Measurements from ENCODE around the gene AP3D1.

AP3D1 gene

GRCh38 chr19:2061495-2062388 lies 89.6 kb downstream of the AP3D1 start:
- H3K4me1 Mint-ChIP-seq, result peaks cover 62% of the 10 kb centered on the region
- ATAC-seq, result peak; percentile 89
- DNase-seq, result peak; percentile 100
- peak overlapping the region; percentile 48 to 92 for H3K27ac Mint-ChIP-seq
- no peaks in the 10 kb centered on the region for H3K9me3 Mint-ChIP-seq
- H3K4me3 Mint-ChIP-seq, result peak overlapping the region; percentile 90 to 98
- no peaks in the 10 kb centered on the region for H3K27me3 Mint-ChIP-seq

GRCh38 chr19:2060884-2061494 lies 90.4 kb downstream of the AP3D1 start:
- Mint-ChIP-seq H3K4me1 (peaks cover 70% of the 10 kb centered on the region), H3K27ac (peak overlapping the region; percentile 85 to 95), H3K9me3 (no peaks in the 10 kb centered on the region), H3K4me3 (peak overlapping the region; percentile 90 to 98), H3K27me3 (no peaks in the 10 kb centered on the region)
- ATAC-seq (peak; percentile 71), DNase-seq (no peak)

- no peaks in the 10 kb centered on the region for H3K9me3 Mint-ChIP-seq
- no peak for ATAC-seq
- no peak for DNase-seq
- no peaks in the 10 kb centered on the region for H3K27me3 Mint-ChIP-seq
- H3K27ac Mint-ChIP-seq, result peak overlapping the region; percentile 27 to 95
- peaks cover 77% of the 10 kb centered on the region for H3K4me1 Mint-ChIP-seq
- H3K4me3 Mint-ChIP-seq, result peak overlapping the region; percentile 89 to 98
Measured at GRCh38 chr19:2059422-2060201, 91.8 kb downstream of the AP3D1 start.

- no peak for DNase-seq
- Mint-ChIP-seq H3K9me3 (no peaks in the 10 kb centered on the region), H3K4me1 (peaks cover 81% of the 10 kb centered on the region), H3K27me3 (no peaks in the 10 kb centered on the region), H3K27ac (peak overlapping the region in 1 of 2 donors; percentile 88), H3K4me3 (peak overlapping the region; percentile 12 to 50)
- ATAC-seq, result no peak
Measured at GRCh38 chr19:2058570-2059421, 92.6 kb downstream of the AP3D1 start.

GRCh38 chr19:2057484-2058469 lies 93.6 kb downstream of the AP3D1 start:
- Mint-ChIP-seq H3K9me3 (no peaks in the 10 kb centered on the region), H3K27ac (peak overlapping the region; percentile 52 to 97), H3K4me1 (peaks cover 89% of the 10 kb centered on the region), H3K27me3 (no peaks in the 10 kb centered on the region), H3K4me3 (peak overlapping the region; percentile 71 to 85)
- ATAC-seq (no peak), DNase-seq (no peak)

- peaks cover 90% of the 10 kb centered on the region for H3K4me1 Mint-ChIP-seq
- peak overlapping the region; percentile 71 to 85 for H3K4me3 Mint-ChIP-seq
- no peaks in the 10 kb centered on the region for H3K27me3 Mint-ChIP-seq
- peak overlapping the region; percentile 89 to 97 for H3K27ac Mint-ChIP-seq
- no peak for DNase-seq
- no peak for ATAC-seq
- no peaks in the 10 kb centered on the region for H3K9me3 Mint-ChIP-seq
Measured at GRCh38 chr19:2056837-2057192, 94.6 kb downstream of the AP3D1 start.

- H3K27me3 Mint-ChIP-seq, result no peaks in the 10 kb centered on the region
- H3K9me3 Mint-ChIP-seq, result no peaks in the 10 kb centered on the region
- ATAC-seq (no peak), DNase-seq (no peak)
- peak overlapping the region; percentile 74 to 85 for H3K4me3 Mint-ChIP-seq
- peak overlapping the region; percentile 97 for H3K27ac Mint-ChIP-seq
- peaks cover 96% of the 10 kb centered on the region for H3K4me1 Mint-ChIP-seq
Measured at GRCh38 chr19:2055931-2056836, 95.2 kb downstream of the AP3D1 start.

GRCh38 chr19:2054763-2055162 lies 96.6 kb downstream of the AP3D1 start:
- Mint-ChIP-seq H3K27ac (no peak overlapping the region), H3K9me3 (no peaks in the 10 kb centered on the region), H3K4me3 (peak overlapping the region in 1 of 2 donors; percentile 64), H3K4me1 (peaks cover 89% of the 10 kb centered on the region), H3K27me3 (no peaks in the 10 kb centered on the region)
- DNase-seq (no peak), ATAC-seq (no peak)

GRCh38 chr19:2053601-2054389 lies 97.6 kb downstream of the AP3D1 start:
- DNase-seq, result no peak
- no peaks in the 10 kb centered on the region for H3K9me3 Mint-ChIP-seq
- no peaks in the 10 kb centered on the region for H3K27me3 Mint-ChIP-seq
- peak overlapping the region in 1 of 2 donors; percentile 26 for H3K4me3 Mint-ChIP-seq
- ATAC-seq, result no peak
- peaks cover 90% of the 10 kb centered on the region for H3K4me1 Mint-ChIP-seq
- peak overlapping the region; percentile 67 to 85 for H3K27ac Mint-ChIP-seq

- peak; percentile 53 to 59 for DNase-seq
- Mint-ChIP-seq H3K27ac (peak overlapping the region; percentile 88 to 99), H3K27me3 (no peaks in the 10 kb centered on the region), H3K9me3 (no peaks in the 10 kb centered on the region), H3K4me1 (peaks cover 90% of the 10 kb centered on the region), H3K4me3 (peak overlapping the region; percentile 84 to 87)
- ATAC-seq, result peak; percentile 21
Measured at GRCh38 chr19:2051773-2052704, 99.3 kb downstream of the AP3D1 start.

- H3K27ac Mint-ChIP-seq, result peak within 1 kb of the TSS; percentile 88 to 99
- peaks cover 86% of the 10 kb centered on the region for H3K4me1 Mint-ChIP-seq
- DNase-seq (peak; percentile 95 to 98), ATAC-seq (peak; percentile 81)
- H3K27me3 Mint-ChIP-seq, result no peaks in the 10 kb centered on the region
- no peaks in the 10 kb centered on the region for H3K9me3 Mint-ChIP-seq
- peak within 1 kb of the TSS; percentile 89 to 92 for H3K4me3 Mint-ChIP-seq
Measured at GRCh38 chr19:2050991-2051772, 100.2 kb downstream of the AP3D1 start, which contains the start of gene MKNK2. Gene MKNK2, minus strand, starts transcription at chr19:2051244. Its CDS starts 393 bp downstream, at chr19:2050851.

All from stimulated activated naive CD8-positive, alpha-beta T cell treated with anti-CD3 and anti-CD28 coated beads, Interleukin-15, amount 100 ng/mL, for 72 hours (primary cell).